Thoracic aorta (tissue), 2 donors: ENCODE results near the gene CTH. TPM values are rescaled to one million over a fixed set of nuclear protein-coding genes. Genes with fewer than 3 reads are reported as not detected.
"Not testable (repeated sequence)": the region's sequence is repeated elsewhere in the genome, so short reads cannot be mapped to it uniquely, and the experiment has no call there.

Experiments
- ATAC-seq: fragments of 150-250 bp; one replicate; pipeline ENCODE4 v1.8.0; 2017; ENCODE audit warnings: low read depth; ENCODE audit not compliant: insufficient number of reproducible peaks, low FRiP score
- DNase-seq: peaks from one replicate; pipeline ENCODE4 v3.0.0-alpha.2; 2020; ENCODE audit warnings: low spot score
- H3K27ac ChIP-seq, 2 donors: fragments of 200-600 bp; sonication (generic); 1 replicate in 1 of 2; 2 replicates in 1 of 2; pipeline ENCODE4 v1.5.1; 2016; ENCODE audit warnings: mild to moderate bottlenecking in 2 of 2, moderate library complexity in 2 of 2
- H3K27me3 ChIP-seq: fragments of 200-600 bp; sonication (generic); replicated peaks from 2 replicates; pipeline ENCODE4 v1.6.0; 2016; ENCODE audit warnings: mild to moderate bottlenecking; ENCODE audit not compliant: insufficient read depth
- H3K36me3 ChIP-seq: fragments of 200-600 bp; sonication (generic); one replicate; pipeline ENCODE4 v1.5.1; 2016
- H3K4me1 ChIP-seq, 2 donors: fragments of 200-600 bp; sonication (generic); 1 replicate in 1 of 2; 2 replicates in 1 of 2; pipeline versions ENCODE4 v1.5.1 to v1.6.0; 2016; ENCODE audit warnings: low read depth in 2 of 2, mild to moderate bottlenecking in 1 of 2; ENCODE audit not compliant: control insufficient read depth in 1 of 2
- H3K4me3 ChIP-seq: fragments of 200-600 bp; sonication (generic); 2 replicates; pipeline ENCODE4 v1.5.1; 2016; ENCODE audit warnings: mild to moderate bottlenecking
- H3K9me3 ChIP-seq: fragments of 200-600 bp; sonication (generic); 2 replicates; pipeline ENCODE4 v1.5.1; 2016
- CTCF ChIP-seq: fragments of 200-600 bp; sonication (generic); IDR thresholded peaks from one replicate; pipeline ENCODE4 v1.5.1; 2019; ENCODE audit warnings: antibody characterized with exemption
- total RNA-seq, 2 donors: library from RNA; depleted of rRNA; stranded (reverse); fragments of >200 nt; gene quantifications; one replicate each; pipeline versions ENCODE4 v1.1.0 to v1.2.3, GENCODE V29; 2016

The CTH gene
- total RNA-seq, 2 donors from 2014 or later, result 0.81 to 4.4 TPM

GRCh38 chr1:70372426-70372825 is 38.6 kb upstream of the CTH start:
- Histone ChIP-seq H3K4me3 (no peak overlapping the region), H3K27ac (no peak overlapping the region), H3K9me3 (no peaks in the 10 kb centered on the region), H3K36me3 (no peaks in the 10 kb centered on the region), H3K27me3 (no peaks in the 10 kb centered on the region), H3K4me1 (no peaks in the 10 kb centered on the region)
- DNase-seq (no peak), ATAC-seq (no peak)
- TF ChIP-seq CTCF, result no peak

- not testable (repeated sequence) for H3K4me3 ChIP-seq, H3K36me3 ChIP-seq, H3K27ac ChIP-seq, H3K27me3 ChIP-seq, H3K4me1 ChIP-seq, ATAC-seq, DNase-seq, H3K9me3 ChIP-seq
Measured at GRCh38 chr1:70373580-70373979, 37.5 kb upstream of the CTH start.

DNA sequence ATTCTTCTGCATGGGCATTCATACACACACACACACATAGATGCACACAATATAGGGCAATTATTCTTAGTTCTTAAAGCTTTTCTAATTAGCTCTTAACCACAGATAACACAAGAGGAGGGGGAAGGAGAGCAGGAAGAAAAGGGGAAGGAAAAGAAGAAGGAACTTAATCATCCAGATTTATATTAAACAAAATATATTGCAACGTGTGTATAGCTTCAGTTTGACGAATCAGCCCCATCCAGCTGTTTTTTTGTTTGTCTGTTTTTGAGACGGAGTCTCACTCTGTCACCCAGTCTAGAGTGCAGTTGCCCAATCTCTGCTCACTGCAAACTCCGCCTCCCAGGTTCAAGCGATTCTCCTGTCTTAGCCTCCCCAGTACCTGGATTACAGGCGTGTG is 34.9 kb upstream of the CTH start:
- H3K9me3 ChIP-seq, result no peaks in the 10 kb centered on the region
- TF ChIP-seq CTCF, result no peak
- DNase-seq, result no peak
- H3K36me3 ChIP-seq, result no peaks in the 10 kb centered on the region
- ATAC-seq, result no peak
- no peaks in the 10 kb centered on the region for H3K27me3 ChIP-seq
- H3K27ac ChIP-seq, result no peak overlapping the region
- no peak overlapping the region for H3K4me3 ChIP-seq
- H3K4me1 ChIP-seq, result no peaks in the 10 kb centered on the region

- H3K4me3 ChIP-seq, result no peak overlapping the region
- H3K36me3 ChIP-seq, result no peaks in the 10 kb centered on the region
- no peak for TF ChIP-seq CTCF
- DNase-seq (no peak), ATAC-seq (no peak)
- no peaks in the 10 kb centered on the region for H3K27me3 ChIP-seq
- no peaks in the 10 kb centered on the region for H3K4me1 ChIP-seq
- H3K27ac ChIP-seq, result no peak overlapping the region
- H3K9me3 ChIP-seq, result no peaks in the 10 kb centered on the region
Measured at GRCh38 chr1:70382682-70383081, 28.4 kb upstream of the CTH start.

GRCh38 chr1:70383483-70383882 is 27.6 kb upstream of the CTH start:
- H3K9me3 ChIP-seq, result no peaks in the 10 kb centered on the region
- no peak for TF ChIP-seq CTCF
- no peaks in the 10 kb centered on the region for H3K4me1 ChIP-seq
- ATAC-seq (no peak), DNase-seq (no peak)
- no peak overlapping the region for H3K4me3 ChIP-seq
- no peaks in the 10 kb centered on the region for H3K36me3 ChIP-seq
- no peaks in the 10 kb centered on the region for H3K27me3 ChIP-seq
- H3K27ac ChIP-seq, result no peak overlapping the region

DNA sequence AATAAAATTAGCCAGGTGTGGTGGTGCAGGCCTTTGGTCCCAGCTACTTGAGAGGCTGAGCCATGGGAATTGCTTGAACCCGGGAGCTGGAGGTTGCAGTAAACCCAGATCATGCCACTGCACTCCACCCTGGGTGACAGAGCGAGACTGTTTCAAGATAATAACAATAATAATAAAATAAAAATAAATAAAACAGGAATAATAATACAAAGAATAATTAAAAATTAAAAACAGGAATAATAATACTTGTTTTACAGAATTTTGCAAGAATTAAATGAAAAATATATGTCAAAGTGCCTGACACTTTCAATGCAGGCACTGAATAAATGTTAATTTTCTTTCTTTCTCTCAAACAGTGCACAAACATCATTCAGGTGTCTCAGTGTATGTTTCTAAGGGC is 26.5 kb upstream of the CTH start:
- no peaks in the 10 kb centered on the region for H3K4me1 ChIP-seq
- no peak for DNase-seq
- no peaks in the 10 kb centered on the region for H3K27me3 ChIP-seq
- H3K9me3 ChIP-seq, result no peaks in the 10 kb centered on the region
- TF ChIP-seq CTCF, result no peak
- H3K36me3 ChIP-seq, result no peaks in the 10 kb centered on the region
- H3K27ac ChIP-seq, result no peak overlapping the region
- H3K4me3 ChIP-seq, result no peak overlapping the region
- no peak for ATAC-seq
